ENCODE results near the gene RIN3.

The RIN3 gene

GRCh38 chr14:92659765-92660561, 146.4 kb downstream of the RIN3 start:
- no peak for TF ChIP-seq CTCF (IDR thresholded peaks at IDR 0.05; ENCODE audit: unreplicated experiment in 3 of 3)
- no peaks in the 10 kb centered on the region for H3K9me3 Mint-ChIP-seq
- H3K36me3 Mint-ChIP-seq (ENCODE audit: low read depth): peaks cover 4% of the 10 kb centered on the region
- no peaks in the 10 kb centered on the region for H3K27me3 Mint-ChIP-seq (ENCODE audit: low read depth)
- H3K27ac Mint-ChIP-seq: no peak overlapping the region
- no peaks in the 10 kb centered on the region for H3K4me1 Mint-ChIP-seq
- H3K4me3 Mint-ChIP-seq: no peak overlapping the region

- no peak overlapping the region for H3K4me3 Mint-ChIP-seq
- no peak for TF ChIP-seq CTCF (IDR thresholded peaks at IDR 0.05; ENCODE audit: unreplicated experiment in 3 of 3)
- H3K27ac Mint-ChIP-seq: no peak overlapping the region
- H3K36me3 Mint-ChIP-seq (ENCODE audit: low read depth): peaks cover 4% of the 10 kb centered on the region
- H3K27me3 Mint-ChIP-seq (ENCODE audit: low read depth): no peaks in the 10 kb centered on the region
- no peaks in the 10 kb centered on the region for H3K4me1 Mint-ChIP-seq
- H3K9me3 Mint-ChIP-seq: no peaks in the 10 kb centered on the region
These were observed 147.0 kb downstream of the RIN3 start for GRCh38 chr14:92660571-92660970.

- no peak overlapping the region for H3K4me3 Mint-ChIP-seq
These were observed 149.5 kb downstream of the RIN3 start for GRCh38 chr14:92663049-92663448.

GRCh38 chr14:92665661-92666110, 152.1 kb downstream of the RIN3 start:
- peaks cover 10% of the 10 kb centered on the region for H3K36me3 Mint-ChIP-seq (ENCODE audit: low read depth)
- H3K27ac Mint-ChIP-seq: no peak overlapping the region
- peaks cover 3% of the 10 kb centered on the region for H3K27me3 Mint-ChIP-seq (ENCODE audit: low read depth)
- no peaks in the 10 kb centered on the region for H3K9me3 Mint-ChIP-seq
- H3K4me1 Mint-ChIP-seq: no peaks in the 10 kb centered on the region
- H3K4me3 Mint-ChIP-seq: no peak overlapping the region
- TF ChIP-seq CTCF (IDR thresholded peaks at IDR 0.05; ENCODE audit: unreplicated experiment in 3 of 3): no peak

More at GRCh38 chr14:92663049-92663448, 149.5 kb downstream of the RIN3 start:
- no peak for TF ChIP-seq CTCF (IDR thresholded peaks at IDR 0.05; ENCODE audit: unreplicated experiment in 3 of 3)
- peaks cover 10% of the 10 kb centered on the region for H3K36me3 Mint-ChIP-seq (ENCODE audit: low read depth)
- no peaks in the 10 kb centered on the region for H3K4me1 Mint-ChIP-seq
- H3K9me3 Mint-ChIP-seq: no peaks in the 10 kb centered on the region
- peaks cover 3% of the 10 kb centered on the region for H3K27me3 Mint-ChIP-seq (ENCODE audit: low read depth)
- H3K27ac Mint-ChIP-seq: no peak overlapping the region

- Mint-ChIP-seq H3K4me1 (no peaks in the 10 kb centered on the region), H3K36me3 (ENCODE audit: low read depth) (peaks cover 10% of the 10 kb centered on the region), H3K27me3 (ENCODE audit: low read depth) (peaks cover 3% of the 10 kb centered on the region), H3K4me3 (no peak overlapping the region), H3K9me3 (no peaks in the 10 kb centered on the region), H3K27ac (no peak overlapping the region)
- TF ChIP-seq CTCF (IDR thresholded peaks at IDR 0.05; ENCODE audit: unreplicated experiment in 3 of 3): no peak
These were observed 152.7 kb downstream of the RIN3 start for GRCh38 chr14:92666251-92666650.

Data from nephron (organoid).